Muscle layer of duodenum (tissue), 2 donors: ENCODE measurements around the gene OTUD5.

Source experiments
- H3K27ac ChIP-seq: one replicate; pipeline ENCODE4 v1.7.0; 2013; ENCODE audit warnings: mild to moderate bottlenecking, low read length
- H3K27me3 ChIP-seq: one replicate; pipeline ENCODE4 v1.7.0; 2013; ENCODE audit warnings: low read depth, mild to moderate bottlenecking, control low read depth, low read length
- H3K36me3 ChIP-seq, 2 donors: one replicate each; pipeline ENCODE4 v1.7.0; 2013; ENCODE audit warnings: low read length in 2 of 2, control low read depth in 1 of 2, mild to moderate bottlenecking in 1 of 2; ENCODE audit not compliant: insufficient read depth in 2 of 2, control insufficient read depth in 1 of 2
- H3K4me1 ChIP-seq, 2 donors: one replicate each; pipeline ENCODE4 v1.7.0; 2013; ENCODE audit warnings: low read length in 2 of 2, mild to moderate bottlenecking in 2 of 2, control low read depth in 1 of 2, moderate library complexity in 1 of 2; ENCODE audit not compliant: insufficient read depth in 2 of 2, control insufficient read depth in 1 of 2
- H3K4me3 ChIP-seq, 2 donors: one replicate each; pipeline ENCODE4 v1.7.0; 2013; ENCODE audit warnings: low read length in 2 of 2, low read depth in 1 of 2, mild to moderate bottlenecking in 1 of 2
- H3K9me3 ChIP-seq, 2 donors: one replicate each; pipeline ENCODE4 v1.7.0; 2013; ENCODE audit warnings: low read length in 2 of 2, control low read depth in 1 of 2, mild to moderate bottlenecking in 1 of 2; ENCODE audit not compliant: control insufficient read depth in 1 of 2
- donor health status: healthy.

The OTUD5 gene

DNA sequence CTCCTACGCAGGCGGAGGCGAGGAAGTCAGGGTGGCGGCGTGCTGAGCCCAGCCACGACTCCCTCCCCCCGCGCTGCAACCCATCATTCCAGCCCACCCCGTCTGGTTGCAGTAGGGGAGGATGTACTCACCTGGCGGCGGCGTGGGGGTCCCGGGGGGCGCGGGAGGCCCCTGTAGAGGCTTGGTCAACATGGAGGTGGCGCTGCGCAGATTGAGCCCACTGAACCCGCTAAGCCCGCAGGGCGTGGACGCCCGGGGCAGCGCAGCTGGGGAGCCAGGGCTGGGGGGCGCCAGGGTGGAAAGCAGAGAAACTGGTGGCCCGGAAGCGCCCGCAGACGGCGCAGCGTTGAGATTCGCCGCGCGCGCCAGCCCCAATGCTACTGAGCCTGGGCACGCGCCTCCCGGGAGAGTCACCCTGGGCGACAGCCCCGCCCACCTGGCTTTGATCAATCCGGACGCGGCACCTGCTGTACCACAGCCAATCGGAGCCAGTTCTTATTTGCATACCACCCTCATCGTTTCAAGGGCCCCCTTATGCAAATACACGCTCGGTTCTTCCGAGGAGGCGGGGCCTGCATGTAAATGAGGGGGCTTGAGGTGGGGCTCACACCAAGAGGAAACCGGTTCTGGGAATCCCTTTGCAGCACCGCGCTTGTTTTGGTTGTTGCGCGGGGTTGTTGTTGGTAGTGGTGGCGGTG lies 38.6 kb downstream of the OTUD5 start, which contains the start of gene PIM2:
TSS of gene PIM2 (minus strand) at position 382 of the 698 bp plus-strand sequence. CDS start at position 192, 190 bp downstream.
- Histone ChIP-seq H3K27me3 (no peaks in the 10 kb centered on the region), H3K9me3 (no peaks in the 10 kb centered on the region), H3K4me1 (peaks cover 0 to 8% of the 10 kb centered on the region in 2 donors), H3K36me3 (peaks cover 12 to 23% of the 10 kb centered on the region in 2 donors), H3K4me3 (peak within 1 kb of the TSS; percentile 48 to 66), H3K27ac (peak within 1 kb of the TSS; percentile 45)

DNA sequence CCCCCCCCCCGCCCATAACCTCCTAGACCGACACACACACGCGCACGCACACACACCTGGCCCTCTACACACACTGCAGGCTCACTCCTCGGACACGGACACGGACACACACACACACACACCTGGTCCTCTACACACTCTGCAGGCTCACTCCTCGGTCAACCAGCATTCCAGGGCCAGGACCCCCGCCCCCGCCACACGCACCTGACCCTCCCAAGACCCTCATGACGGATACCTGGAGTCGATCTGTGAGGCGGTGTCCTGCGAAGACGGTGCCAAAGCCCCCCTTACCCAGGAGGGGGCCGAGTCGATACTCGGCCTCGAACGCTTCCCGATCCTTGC lies 39.1 kb downstream of the OTUD5 start:
- peaks cover 0 to 8% of the 10 kb centered on the region in 2 donors for H3K4me1 ChIP-seq
- H3K4me3 ChIP-seq = peak overlapping the region; percentile 48 to 66
- no peaks in the 10 kb centered on the region for H3K27me3 ChIP-seq
- no peak overlapping the region for H3K27ac ChIP-seq
- H3K36me3 ChIP-seq = peaks cover 11 to 20% of the 10 kb centered on the region in 2 donors
- no peaks in the 10 kb centered on the region for H3K9me3 ChIP-seq

GRCh38 chrX:48917139-48918001 lies 40.0 kb downstream of the OTUD5 start:
- peak overlapping the region; percentile 31 for H3K27ac ChIP-seq
- peaks cover 9 to 13% of the 10 kb centered on the region in 2 donors for H3K36me3 ChIP-seq
- H3K4me3 ChIP-seq = peak overlapping the region; percentile 32 to 33
- peaks cover 0 to 8% of the 10 kb centered on the region in 2 donors for H3K4me1 ChIP-seq
- H3K27me3 ChIP-seq = no peaks in the 10 kb centered on the region
- H3K9me3 ChIP-seq = no peaks in the 10 kb centered on the region

- no peak overlapping the region for H3K27ac ChIP-seq
- H3K4me3 ChIP-seq = no peak overlapping the region
- no peaks in the 10 kb centered on the region for H3K27me3 ChIP-seq
- H3K4me1 ChIP-seq = peaks cover 0 to 19% of the 10 kb centered on the region in 2 donors
- H3K9me3 ChIP-seq = no peaks in the 10 kb centered on the region
- H3K36me3 ChIP-seq = peaks cover 7 to 9% of the 10 kb centered on the region in 2 donors
Measured at GRCh38 chrX:48914593-48915493, 42.6 kb downstream of the OTUD5 start.

GRCh38 chrX:48913605-48914366 lies 43.6 kb downstream of the OTUD5 start:
- Histone ChIP-seq H3K9me3 (no peaks in the 10 kb centered on the region), H3K4me1 (peaks cover 0 to 14% of the 10 kb centered on the region in 2 donors), H3K36me3 (peaks cover 7 to 9% of the 10 kb centered on the region in 2 donors), H3K4me3 (no peak overlapping the region), H3K27ac (no peak overlapping the region), H3K27me3 (no peaks in the 10 kb centered on the region)

GRCh38 chrX:48911412-48912182 lies 45.8 kb downstream of the OTUD5 start, which contains the start of gene SLC35A2:
Gene SLC35A2 (minus strand): TSS chrX:48911646. CDS start chrX:48911636, 10 bp downstream.
- Histone ChIP-seq H3K9me3 (no peaks in the 10 kb centered on the region), H3K36me3 (peaks cover 8 to 9% of the 10 kb centered on the region in 2 donors), H3K4me1 (peaks cover 0 to 12% of the 10 kb centered on the region in 2 donors), H3K27me3 (no peaks in the 10 kb centered on the region), H3K4me3 (peak within 1 kb of the TSS; percentile 80 to 83), H3K27ac (peak within 1 kb of the TSS; percentile 87)

DNA sequence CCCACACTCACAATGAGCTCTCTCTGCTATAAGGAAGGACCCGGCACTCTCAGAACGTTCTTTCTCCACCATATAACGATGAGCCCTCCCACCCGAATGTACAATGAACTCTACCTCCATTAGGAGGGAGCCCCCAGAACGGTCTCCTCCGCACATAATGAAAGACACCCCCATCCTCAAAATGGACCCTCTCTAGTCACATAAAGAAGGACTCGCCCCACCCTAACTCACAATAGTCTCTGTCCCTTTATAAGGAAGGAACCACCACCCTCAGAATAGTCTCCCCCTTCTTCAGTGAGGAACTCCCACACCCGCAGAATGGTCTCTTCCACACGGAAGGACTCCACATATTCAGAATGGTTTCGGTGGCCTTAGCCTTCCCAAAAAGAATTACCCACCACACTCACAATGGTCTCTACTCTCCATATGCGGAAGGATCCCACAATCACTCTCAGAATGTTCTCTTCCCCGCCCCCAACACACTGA lies 46.4 kb downstream of the OTUD5 start:
- H3K4me1 ChIP-seq = peaks cover 0 to 12% of the 10 kb centered on the region in 2 donors
- peaks cover 14 to 15% of the 10 kb centered on the region in 2 donors for H3K36me3 ChIP-seq
- H3K27me3 ChIP-seq = no peaks in the 10 kb centered on the region
- no peaks in the 10 kb centered on the region for H3K9me3 ChIP-seq
- peak overlapping the region; percentile 87 for H3K27ac ChIP-seq
- peak overlapping the region; percentile 80 to 83 for H3K4me3 ChIP-seq

DNA sequence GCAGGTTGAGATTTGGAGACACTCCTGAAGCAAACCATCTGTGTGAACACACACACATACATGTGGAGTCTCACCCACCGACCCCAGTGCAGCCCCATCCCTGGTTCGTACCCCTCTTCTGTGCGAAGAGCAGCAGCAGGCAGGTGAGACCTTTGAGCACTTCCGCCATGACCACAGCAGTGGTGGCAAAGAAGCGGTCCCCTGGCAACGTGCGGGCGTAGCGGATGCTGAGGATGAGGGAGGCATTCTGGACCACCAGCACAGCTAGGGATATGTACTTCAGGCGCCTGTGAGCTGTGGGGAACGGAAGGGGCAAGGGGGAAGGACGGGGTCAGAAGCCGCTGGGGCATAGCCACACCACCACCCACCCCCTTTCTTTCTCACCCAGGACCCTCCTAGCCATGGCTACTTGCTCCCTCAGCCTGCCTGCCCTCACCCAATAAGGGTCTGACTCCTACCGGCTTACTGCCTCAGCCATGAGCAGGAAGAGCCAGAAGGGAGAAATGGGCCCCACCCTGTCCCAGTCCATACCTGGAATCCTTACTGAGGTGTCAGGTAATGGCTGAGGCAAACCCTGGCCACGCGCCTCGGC lies 47.6 kb downstream of the OTUD5 start:
- Histone ChIP-seq H3K27me3 (no peaks in the 10 kb centered on the region), H3K36me3 (peaks cover 18 to 21% of the 10 kb centered on the region in 2 donors), H3K27ac (no peak overlapping the region), H3K4me3 (no peak overlapping the region), H3K9me3 (no peaks in the 10 kb centered on the region), H3K4me1 (peaks cover 0 to 12% of the 10 kb centered on the region in 2 donors)

- peaks cover 0 to 12% of the 10 kb centered on the region in 2 donors for H3K4me1 ChIP-seq
- H3K27me3 ChIP-seq = no peaks in the 10 kb centered on the region
- H3K9me3 ChIP-seq = no peaks in the 10 kb centered on the region
- H3K4me3 ChIP-seq = no peak overlapping the region
- no peak overlapping the region for H3K27ac ChIP-seq
- H3K36me3 ChIP-seq = peaks cover 11 to 23% of the 10 kb centered on the region in 2 donors
Measured at GRCh38 chrX:48908600-48908999, 48.8 kb downstream of the OTUD5 start.
